ENCODE measurements around the gene GRM8.

The GRM8 gene

DNA sequence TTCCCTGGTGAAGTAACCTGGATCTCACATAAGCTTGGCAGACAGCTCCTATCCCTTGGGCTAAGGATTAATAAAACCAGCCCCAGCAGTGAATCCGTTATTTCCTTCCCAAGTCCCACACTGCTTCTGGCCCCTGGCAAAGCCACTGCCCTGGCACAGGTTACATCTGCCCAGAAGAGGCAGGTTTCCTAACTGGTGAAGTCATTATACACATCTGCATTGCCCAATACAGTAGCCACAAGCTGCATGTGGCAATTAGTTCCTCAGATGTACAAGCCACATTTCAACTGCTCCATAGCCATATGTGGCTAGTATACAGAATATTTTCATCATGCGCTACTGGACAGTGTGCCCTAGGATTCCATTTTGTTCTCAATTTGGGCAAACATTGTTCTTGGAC lies 273.0 kb downstream of the GRM8 start:
- Histone ChIP-seq H3K36me3 (ENCODE audit: insufficient read depth, low read length) (no peaks in the 10 kb centered on the region), H3F3A (ENCODE audit: insufficient read depth, low read length) (no peaks in the 10 kb centered on the region), H3K27ac (ENCODE audit: low read depth, low read length, poor library complexity, severe bottlenecking) (no peak overlapping the region), H3K4me1 (ENCODE audit: insufficient read depth, low read length, severe bottlenecking) (no peaks in the 10 kb centered on the region), H2AFZ (ENCODE audit: low read length) (no peak overlapping the region), H3K9me3 (ENCODE audit: low read length) (no peaks in the 10 kb centered on the region), H4K20me1 (ENCODE audit: insufficient read depth, low read length) (no peaks in the 10 kb centered on the region), H3K4me2 (ENCODE audit: low read length) (no peak overlapping the region), H3K9ac (ENCODE audit: low read length) (no peak overlapping the region), H3K4me3 (ENCODE audit: low read depth, low read length, poor library complexity, severe bottlenecking) (no peak overlapping the region), H3K79me2 (ENCODE audit: insufficient read depth, low read length) (no peaks in the 10 kb centered on the region), H3K9me2 (ENCODE audit: low read depth, low read length) (no peaks in the 10 kb centered on the region), H3K27me3 (ENCODE audit: insufficient read depth, low read length) (no peaks in the 10 kb centered on the region)
- TF ChIP-seq, protein P1, sequence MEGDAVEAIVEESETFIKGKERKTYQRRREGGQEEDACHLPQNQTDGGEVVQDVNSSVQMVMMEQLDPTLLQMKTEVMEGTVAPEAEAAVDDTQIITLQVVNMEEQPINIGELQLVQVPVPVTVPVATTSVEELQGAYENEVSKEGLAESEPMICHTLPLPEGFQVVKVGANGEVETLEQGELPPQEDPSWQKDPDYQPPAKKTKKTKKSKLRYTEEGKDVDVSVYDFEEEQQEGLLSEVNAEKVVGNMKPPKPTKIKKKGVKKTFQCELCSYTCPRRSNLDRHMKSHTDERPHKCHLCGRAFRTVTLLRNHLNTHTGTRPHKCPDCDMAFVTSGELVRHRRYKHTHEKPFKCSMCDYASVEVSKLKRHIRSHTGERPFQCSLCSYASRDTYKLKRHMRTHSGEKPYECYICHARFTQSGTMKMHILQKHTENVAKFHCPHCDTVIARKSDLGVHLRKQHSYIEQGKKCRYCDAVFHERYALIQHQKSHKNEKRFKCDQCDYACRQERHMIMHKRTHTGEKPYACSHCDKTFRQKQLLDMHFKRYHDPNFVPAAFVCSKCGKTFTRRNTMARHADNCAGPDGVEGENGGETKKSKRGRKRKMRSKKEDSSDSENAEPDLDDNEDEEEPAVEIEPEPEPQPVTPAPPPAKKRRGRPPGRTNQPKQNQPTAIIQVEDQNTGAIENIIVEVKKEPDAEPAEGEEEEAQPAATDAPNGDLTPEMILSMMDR (IDR thresholded peaks at IDR 0.05; ENCODE audit: low read length), result no peak

DNA sequence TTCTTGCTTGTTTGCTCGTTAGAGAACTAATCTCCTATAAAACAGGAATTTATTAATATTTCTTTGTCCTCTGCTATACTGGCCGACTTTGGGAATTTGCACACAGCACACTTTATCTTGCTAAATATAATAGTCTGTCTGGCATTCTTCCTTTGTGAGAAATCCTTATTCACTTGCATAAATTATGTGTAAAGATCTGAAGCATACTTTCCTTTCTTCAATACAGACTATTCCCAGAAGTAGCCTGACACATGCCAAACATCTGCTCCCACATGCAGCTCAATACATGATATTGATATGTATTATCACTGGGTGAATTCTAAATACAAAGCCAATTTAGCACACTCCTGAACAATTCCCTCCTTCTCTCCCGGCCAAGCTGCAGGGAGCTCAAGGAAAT lies 273.9 kb downstream of the GRM8 start:
- H3K27ac ChIP-seq (ENCODE audit: low read depth, low read length, poor library complexity, severe bottlenecking), result no peak overlapping the region
- no peaks in the 10 kb centered on the region for H3K36me3 ChIP-seq (ENCODE audit: insufficient read depth, low read length)
- H3F3A ChIP-seq (ENCODE audit: insufficient read depth, low read length), result no peaks in the 10 kb centered on the region
- H3K9me3 ChIP-seq (ENCODE audit: low read length), result no peaks in the 10 kb centered on the region
- H3K9ac ChIP-seq (ENCODE audit: low read length), result no peak overlapping the region
- H3K9me2 ChIP-seq (ENCODE audit: low read depth, low read length), result no peaks in the 10 kb centered on the region
- H3K4me3 ChIP-seq (ENCODE audit: low read depth, low read length, poor library complexity, severe bottlenecking), result no peak overlapping the region
- TF ChIP-seq, protein P1 (IDR thresholded peaks at IDR 0.05; ENCODE audit: low read length), result no peak
- TF ChIP-seq EZH2 (IDR thresholded peaks at IDR 0.05; ENCODE audit: borderline replicate concordance, low read length), result no peak
- H3K4me1 ChIP-seq (ENCODE audit: insufficient read depth, low read length, severe bottlenecking), result no peaks in the 10 kb centered on the region
- no peaks in the 10 kb centered on the region for H3K79me2 ChIP-seq (ENCODE audit: insufficient read depth, low read length)
- no peaks in the 10 kb centered on the region for H3K27me3 ChIP-seq (ENCODE audit: insufficient read depth, low read length)
- H2AFZ ChIP-seq (ENCODE audit: low read length), result no peak overlapping the region
- no peaks in the 10 kb centered on the region for H4K20me1 ChIP-seq (ENCODE audit: insufficient read depth, low read length)
- H3K4me2 ChIP-seq (ENCODE audit: low read length), result no peak overlapping the region

DNA sequence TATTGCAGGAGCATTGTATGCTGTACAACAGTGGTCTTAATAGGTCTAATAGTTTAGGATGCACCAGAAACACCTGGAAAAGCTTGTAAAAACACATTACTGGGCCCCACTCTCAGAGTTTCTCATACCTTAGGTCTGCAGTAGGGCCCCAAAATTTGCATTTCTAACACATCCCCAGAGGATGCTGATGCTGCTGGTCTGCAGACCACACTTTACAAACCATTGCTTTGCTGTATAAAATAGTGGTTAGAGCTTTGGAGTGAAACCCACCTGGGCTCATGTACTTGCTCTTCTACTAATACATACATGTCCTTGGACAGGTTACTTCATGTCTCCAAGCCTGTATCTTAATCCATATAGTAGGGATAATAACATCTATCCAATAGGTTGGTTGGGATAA lies 279.7 kb downstream of the GRM8 start:
- H2AFZ ChIP-seq (ENCODE audit: low read length), result no peak overlapping the region
- H3K9me2 ChIP-seq (ENCODE audit: low read depth, low read length), result no peaks in the 10 kb centered on the region
- H3K27ac ChIP-seq (ENCODE audit: low read depth, low read length, poor library complexity, severe bottlenecking), result no peak overlapping the region
- H3K4me1 ChIP-seq (ENCODE audit: insufficient read depth, low read length, severe bottlenecking), result no peaks in the 10 kb centered on the region
- no peak overlapping the region for H3K9ac ChIP-seq (ENCODE audit: low read length)
- no peaks in the 10 kb centered on the region for H4K20me1 ChIP-seq (ENCODE audit: insufficient read depth, low read length)
- H3K27me3 ChIP-seq (ENCODE audit: insufficient read depth, low read length), result no peaks in the 10 kb centered on the region
- no peaks in the 10 kb centered on the region for H3K36me3 ChIP-seq (ENCODE audit: insufficient read depth, low read length)
- no peaks in the 10 kb centered on the region for H3K79me2 ChIP-seq (ENCODE audit: insufficient read depth, low read length)
- no peak for TF ChIP-seq EZH2 (IDR thresholded peaks at IDR 0.05; ENCODE audit: borderline replicate concordance, low read length)
- no peak overlapping the region for H3K4me3 ChIP-seq (ENCODE audit: low read depth, low read length, poor library complexity, severe bottlenecking)
- H3K9me3 ChIP-seq (ENCODE audit: low read length), result no peaks in the 10 kb centered on the region
- H3F3A ChIP-seq (ENCODE audit: insufficient read depth, low read length), result no peaks in the 10 kb centered on the region
- no peak overlapping the region for H3K4me2 ChIP-seq (ENCODE audit: low read length)

DNA sequence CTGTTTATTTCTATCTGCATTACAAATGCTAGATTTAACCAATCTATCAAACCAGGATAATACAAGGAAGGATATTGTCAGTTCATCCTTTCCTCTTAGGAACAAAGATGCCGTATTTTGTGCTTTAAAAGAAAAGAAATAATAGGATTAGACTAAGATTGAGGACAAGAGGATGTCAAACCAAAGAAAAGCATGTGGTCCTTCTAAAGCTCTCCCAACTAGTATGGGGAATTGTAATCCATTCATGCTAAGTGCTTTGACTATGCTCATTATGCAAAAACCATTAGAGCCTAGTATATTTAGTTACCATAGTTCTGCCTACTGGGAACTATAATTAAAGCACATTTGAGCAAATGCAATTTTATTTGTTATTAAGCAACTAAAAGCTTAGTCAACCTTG lies 280.2 kb downstream of the GRM8 start:
- Histone ChIP-seq H3K79me2 (ENCODE audit: insufficient read depth, low read length) (no peaks in the 10 kb centered on the region), H3K9me2 (ENCODE audit: low read depth, low read length) (no peaks in the 10 kb centered on the region), H4K20me1 (ENCODE audit: insufficient read depth, low read length) (no peaks in the 10 kb centered on the region), H3K27ac (ENCODE audit: low read depth, low read length, poor library complexity, severe bottlenecking) (no peak overlapping the region), H3K4me3 (ENCODE audit: low read depth, low read length, poor library complexity, severe bottlenecking) (no peak overlapping the region), H3K36me3 (ENCODE audit: insufficient read depth, low read length) (no peaks in the 10 kb centered on the region), H3K4me2 (ENCODE audit: low read length) (no peak overlapping the region), H3K27me3 (ENCODE audit: insufficient read depth, low read length) (no peaks in the 10 kb centered on the region), H3K9ac (ENCODE audit: low read length) (no peak overlapping the region), H3F3A (ENCODE audit: insufficient read depth, low read length) (no peaks in the 10 kb centered on the region), H3K4me1 (ENCODE audit: insufficient read depth, low read length, severe bottlenecking) (no peaks in the 10 kb centered on the region), H2AFZ (ENCODE audit: low read length) (no peak overlapping the region), H3K9me3 (ENCODE audit: low read length) (no peaks in the 10 kb centered on the region)
- TF ChIP-seq, protein P1 (IDR thresholded peaks at IDR 0.05; ENCODE audit: low read length), result no peak
- TF ChIP-seq EZH2 (IDR thresholded peaks at IDR 0.05; ENCODE audit: borderline replicate concordance, low read length), result no peak
